Fibroblast of the conjunctiva (primary cell): ENCODE results near the gene ATG2B.
A peak's percentile ranks its signal among the peaks of the same experiment; 100 is the strongest.

Experiments used
- DNase-seq: peaks from one replicate; pipeline ENCODE4 v3.0.0-alpha.2; 2010; ENCODE audit warnings: low read depth

Gene ATG2B

DNA sequence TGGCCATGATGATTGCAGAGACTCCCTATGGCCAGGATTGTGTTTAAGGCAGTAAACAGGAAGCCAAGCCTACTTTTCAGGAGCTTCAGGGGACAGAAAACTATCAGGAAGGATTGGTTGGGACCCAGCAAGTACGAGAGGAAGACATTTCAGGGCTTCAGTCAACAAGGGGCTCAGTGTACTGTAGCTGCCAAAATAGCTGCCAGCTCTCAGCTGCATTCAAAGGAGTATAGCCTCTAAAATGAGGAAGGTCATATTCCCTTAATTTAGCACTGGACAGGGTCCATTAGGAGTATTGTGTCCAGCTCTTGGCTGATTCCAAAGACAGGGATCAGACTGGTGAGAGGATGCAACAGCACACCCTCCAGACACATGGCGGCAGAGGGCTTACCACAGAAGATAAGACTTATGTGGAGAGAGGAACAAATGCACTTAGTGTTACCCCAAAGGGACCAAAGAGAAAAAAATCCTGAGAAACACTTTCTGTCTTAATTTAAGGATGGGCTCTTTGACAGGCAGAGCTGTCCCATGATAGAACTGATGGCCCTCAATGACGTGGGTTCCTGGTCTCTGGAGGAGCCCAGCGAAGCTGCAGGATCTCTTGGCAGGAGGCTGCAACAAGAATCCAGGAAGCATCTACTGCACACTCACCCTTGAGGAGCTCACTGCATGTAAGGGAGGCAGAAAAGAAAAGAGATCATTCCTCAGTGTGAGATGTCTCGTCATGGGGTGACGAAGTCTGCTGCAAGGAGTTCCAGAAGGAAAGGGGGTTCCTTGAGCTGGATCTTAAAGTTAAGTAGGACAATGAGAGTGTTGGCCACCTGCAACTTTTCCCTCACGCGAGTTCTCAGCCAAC, 92.3 kb downstream of the ATG2B start:
- DNase-seq: no peak

DNA sequence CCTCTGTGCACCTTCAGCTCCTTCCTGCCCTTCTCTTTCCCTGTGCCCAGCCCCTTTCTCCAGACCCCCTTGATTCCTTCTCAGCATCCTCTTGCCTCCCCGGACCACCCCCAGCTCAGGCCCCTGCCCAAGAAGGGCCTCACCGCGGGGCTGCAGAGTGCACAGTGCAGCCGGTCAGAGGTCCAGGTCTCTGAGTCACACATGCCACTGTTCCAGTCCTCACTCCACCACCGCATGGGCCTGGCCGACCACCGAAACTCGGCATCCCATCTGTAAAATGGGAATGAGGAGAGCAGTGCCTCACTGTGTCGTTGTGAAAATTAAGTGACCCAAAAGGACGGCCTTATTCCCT, 93.8 kb downstream of the ATG2B start:
- no peak for DNase-seq

DNA sequence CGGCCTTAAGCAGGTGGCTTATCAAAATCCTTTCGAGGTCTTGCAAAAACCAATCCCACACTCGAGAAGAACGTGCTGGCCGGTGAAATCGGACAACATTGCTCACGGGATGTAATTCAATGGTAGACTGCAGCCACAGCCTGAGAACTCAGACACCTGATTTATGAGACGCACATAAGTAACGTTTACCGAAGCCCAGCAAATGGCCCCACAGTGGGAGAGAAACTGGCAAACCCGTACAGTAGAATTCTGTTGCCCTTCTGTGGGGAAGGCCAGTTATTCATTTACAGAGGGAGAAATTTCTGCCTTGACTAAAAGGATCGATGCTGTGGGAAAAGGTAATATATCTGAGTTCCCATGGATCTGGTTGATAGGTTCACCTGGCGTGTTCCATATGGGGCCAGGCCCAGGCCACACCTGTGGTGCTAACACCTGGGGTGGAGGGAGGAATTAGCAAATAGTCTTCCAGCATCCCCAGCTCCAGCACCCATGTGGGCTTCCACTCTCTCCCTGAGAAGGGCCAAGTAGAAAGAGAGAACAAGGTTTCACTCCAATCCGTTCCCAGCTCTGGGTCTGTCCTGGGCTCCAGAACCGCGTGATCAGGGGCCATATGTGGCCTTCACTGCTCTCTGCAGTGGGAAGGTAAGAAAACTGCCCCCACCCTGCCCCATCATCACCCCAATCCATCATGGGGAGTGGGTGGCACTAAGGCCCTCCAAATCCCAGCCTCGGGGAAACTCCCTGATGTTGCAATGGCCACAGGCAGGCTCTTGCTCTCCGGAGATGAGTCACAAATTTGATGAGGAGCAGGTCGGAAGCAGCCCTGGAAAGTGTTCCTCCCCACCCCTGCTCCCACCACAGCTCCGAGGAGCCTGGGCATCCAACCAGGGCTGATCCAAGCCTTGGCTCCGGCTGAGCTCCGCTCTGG, 94.4 kb downstream of the ATG2B start:
- DNase-seq: peak; percentile 88

DNA sequence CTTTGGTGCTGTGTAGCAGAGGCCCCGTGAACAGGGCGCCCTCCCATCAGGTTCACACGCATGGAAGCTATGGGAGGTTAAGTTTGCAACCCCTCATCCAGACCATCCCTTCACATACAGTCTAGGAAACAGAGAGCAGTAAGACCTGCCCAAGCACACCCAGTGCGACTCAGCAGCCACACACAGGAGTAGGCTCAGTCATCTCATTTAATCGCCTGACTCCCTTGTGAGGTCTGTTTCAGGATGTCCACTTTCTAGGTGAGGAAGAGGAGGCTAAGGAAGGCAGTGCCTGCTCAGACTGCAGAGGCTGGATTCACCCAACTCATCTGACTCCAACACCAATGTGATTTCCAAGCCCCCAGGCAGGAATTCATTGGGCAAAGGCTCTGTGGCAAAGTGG, 95.2 kb downstream of the ATG2B start:
- no peak for DNase-seq

DNA sequence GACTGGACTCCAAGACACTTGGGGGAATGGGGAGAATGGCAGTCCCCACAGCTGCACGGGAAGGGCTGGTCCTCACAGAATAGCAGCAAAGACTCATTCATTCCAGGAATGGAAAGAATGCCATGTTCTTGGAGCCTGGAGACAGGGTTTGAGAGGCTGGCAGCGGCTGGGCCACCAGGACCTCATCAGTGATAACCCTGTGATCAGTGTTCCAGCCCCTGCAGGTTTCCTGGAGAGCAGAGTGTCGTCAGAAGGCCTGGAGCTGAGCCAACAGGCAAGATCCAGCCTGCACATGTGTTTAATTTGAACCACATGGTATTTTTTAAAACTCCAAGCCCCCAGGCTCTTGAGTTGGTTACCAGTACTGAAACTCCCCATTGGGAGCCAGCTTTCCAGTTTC, 95.8 kb downstream of the ATG2B start:
- peak; percentile 86 for DNase-seq

DNA sequence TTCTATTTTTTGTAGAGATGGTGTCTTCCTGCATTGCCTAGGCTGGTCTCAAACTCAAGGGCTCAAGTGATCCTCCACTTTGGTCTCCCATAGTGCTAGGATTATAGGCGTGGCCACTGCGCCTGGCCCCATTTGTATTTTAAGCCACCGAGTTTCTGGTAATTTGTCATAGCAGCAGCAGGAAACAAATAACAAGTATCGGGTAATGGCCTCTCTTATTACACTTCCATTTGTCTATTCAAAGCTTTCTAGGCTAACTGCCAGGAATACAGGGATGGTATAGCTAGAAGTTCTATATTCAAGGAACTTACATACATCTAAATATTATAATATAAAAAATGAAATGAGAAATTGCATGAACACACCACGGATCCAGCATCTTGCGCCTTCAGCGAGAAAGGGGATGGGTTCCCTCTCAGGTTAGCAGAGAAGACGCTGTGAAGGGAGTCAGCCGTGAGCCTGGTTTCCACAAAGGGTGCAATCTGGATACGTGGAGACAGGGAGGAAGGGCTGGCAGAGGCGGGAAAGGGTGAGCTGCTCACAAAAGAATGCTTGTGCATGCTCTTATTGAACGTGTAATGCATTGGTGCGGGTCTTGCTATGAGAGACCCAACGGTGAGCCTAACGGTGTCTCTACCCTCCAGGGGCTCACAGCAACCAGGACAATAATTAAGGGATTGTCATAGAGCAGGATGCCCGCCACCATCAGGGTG, 97.6 kb downstream of the ATG2B start:
- DNase-seq: no peak

DNA sequence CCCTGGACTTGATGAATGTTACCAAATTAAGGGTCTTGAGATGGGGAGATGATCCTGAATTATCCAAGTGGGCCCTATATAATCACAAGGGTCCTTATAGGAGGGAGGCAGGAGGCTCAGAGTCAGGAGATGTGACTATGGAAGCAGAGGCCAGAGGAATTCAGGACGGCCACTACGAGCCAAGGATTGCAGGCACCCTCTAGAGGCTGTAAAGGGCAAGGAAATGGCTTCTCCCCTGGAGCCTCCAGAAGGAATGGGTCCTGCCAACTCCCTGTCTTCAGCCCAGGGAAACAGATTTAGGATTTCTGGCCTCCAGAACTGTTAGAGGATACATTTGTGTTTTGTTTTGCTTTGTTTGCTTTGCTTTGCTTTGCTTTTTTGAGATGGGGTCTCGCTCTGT, 98.3 kb downstream of the ATG2B start:
- DNase-seq: no peak

DNA sequence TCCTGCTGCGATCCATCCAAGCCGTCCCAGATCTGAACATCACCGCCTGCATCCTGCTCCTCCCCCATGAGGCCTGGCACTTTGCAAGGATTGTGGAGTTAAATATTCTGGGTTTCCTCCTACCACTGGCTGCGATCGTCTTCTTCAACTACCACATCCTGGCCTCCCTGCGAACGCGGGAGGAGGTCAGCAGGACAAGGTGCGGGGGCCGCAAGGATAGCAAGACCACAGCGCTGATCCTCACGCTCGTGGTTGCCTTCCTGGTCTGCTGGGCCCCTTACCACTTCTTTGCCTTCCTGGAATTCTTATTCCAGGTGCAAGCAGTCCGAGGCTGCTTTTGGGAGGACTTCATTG, 99.0 kb downstream of the ATG2B start:
- no peak for DNase-seq

DNA sequence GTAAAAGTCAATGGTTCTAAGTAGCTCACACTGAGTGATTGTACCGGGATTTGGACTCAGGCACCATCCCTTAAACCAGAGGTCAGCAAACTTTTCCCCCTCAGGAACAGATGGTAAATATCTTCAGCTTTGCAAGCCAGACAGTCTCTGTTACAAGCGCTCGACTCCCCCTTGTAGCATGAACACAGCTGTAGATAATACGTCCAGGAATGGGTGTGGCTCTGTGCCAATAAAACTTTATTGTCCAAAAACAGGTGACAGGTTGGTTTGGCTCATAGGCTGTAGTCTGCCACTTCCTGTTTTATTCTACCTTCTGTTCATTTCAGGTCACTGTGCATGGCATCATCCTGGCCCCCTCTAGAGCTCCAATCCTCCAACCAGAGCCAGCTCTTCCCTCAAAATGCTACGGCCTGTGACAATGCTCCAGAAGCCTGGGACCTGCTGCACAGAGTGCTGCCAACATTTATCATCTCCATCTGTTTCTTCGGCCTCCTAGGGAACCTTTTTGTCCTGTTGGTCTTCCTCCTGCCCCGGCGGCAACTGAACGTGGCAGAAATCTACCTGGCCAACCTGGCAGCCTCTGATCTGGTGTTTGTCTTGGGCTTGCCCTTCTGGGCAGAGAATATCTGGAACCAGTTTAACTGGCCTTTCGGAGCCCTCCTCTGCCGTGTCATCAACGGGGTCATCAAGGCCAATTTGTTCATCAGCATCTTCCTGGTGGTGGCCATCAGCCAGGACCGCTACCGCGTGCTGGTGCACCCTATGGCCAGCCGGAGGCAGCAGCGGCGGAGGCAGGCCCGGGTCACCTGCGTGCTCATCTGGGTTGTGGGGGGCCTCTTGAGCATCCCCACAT, 99.6 kb downstream of the ATG2B start:
- no peak for DNase-seq

DNA sequence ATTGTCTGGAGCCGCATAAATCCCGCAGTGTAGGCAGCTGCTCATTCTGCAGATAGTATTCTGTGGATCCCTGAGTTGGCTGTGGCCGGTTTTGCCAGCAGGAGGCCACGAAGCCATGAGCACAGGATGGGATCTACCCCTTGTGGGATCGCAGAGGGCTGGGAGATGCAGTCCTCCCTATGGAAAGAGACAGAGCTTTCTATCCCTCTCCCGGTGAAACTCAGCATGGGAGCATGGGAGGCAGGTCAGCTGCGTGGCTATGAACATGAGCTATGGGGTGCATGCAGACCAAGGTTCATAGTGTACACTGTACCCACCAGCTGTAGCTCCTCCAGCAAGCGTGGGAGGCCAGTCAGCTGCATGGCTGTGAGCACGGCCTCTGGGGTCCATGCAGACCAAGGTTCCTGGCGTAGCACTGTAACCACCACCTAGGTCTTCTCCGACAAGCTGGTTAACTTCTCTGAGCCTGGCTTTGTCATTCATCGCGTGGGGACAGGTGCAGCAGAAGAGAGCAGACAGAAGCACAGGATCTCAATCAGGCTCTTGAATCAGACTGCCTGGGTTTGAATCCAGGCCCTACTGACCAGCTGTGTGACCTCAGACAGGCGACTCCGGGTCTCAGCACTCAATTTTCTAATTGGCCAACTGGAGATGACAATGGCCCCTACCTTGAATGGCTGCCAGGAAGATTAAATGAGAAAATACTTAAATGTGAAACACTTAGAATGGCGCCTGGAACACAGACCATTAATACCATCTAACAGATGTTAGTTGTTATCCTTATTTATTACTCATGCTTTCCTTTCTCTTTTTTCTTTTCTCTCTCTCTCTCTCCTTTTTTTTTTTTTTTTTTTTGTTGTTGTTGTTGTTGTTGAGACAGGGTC, 101.1 kb downstream of the ATG2B start:
- DNase-seq: no peak

DNA sequence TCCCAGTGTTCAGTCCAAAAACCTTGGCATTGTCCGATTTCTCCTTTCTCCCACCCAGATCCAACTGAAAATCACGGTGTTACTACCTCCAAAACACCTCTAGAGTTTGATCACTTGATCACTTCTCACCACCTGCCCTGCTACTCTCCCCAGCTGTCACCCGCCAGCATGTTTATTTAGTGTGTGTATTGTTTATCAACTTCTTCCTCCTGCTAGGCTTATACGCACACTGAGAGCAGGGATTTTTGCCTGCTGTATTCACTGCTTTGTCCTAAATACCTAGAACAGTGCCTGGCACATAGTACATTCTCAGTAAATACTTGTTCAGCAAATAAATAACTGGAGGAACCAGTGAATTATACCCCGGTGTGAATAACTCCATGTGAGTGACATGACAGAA, 102.1 kb downstream of the ATG2B start:
- no peak for DNase-seq

DNA sequence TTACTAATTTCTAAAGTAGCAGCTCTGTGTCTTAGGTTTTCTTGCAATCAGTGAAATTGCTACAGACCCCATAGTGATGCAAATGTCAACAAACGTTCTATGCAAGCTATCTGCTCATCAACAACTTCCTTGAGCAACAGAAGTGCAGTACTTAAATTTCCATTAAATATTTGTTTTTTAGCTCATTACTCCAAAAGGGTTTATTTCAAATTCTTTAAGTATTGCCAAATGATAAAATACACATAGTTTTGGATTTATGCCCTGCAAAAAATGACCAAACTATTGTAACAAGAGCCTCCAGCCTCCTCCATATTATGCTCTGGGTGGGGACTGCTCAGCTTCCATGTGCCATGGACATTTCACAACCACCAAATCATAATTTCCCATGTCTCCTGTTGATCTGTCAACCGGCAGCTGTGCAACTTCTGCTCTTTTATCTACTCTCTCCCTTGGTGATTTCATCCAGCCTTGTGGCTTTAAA, 102.8 kb downstream of the ATG2B start:
- peak; percentile 60 for DNase-seq

DNA sequence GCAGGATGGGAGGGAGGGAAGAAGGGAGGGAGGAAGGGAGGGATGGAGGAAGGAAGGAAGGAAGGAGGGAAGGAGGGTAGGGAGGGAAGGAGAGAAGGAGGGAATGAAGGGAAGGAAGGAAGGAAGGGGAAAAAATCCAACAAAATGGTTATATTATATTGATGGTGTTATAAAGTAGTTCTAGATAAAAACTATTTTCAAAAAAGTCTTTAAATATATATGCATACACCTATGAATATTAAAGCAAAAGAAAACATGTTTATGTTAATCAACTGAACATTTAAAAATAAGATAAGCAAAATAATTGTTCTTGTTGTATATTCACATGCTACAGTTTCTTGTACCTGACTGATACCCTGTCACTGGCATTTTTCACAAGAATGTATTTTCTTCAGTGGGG, 105.2 kb downstream of the ATG2B start:
- DNase-seq: no peak

DNA sequence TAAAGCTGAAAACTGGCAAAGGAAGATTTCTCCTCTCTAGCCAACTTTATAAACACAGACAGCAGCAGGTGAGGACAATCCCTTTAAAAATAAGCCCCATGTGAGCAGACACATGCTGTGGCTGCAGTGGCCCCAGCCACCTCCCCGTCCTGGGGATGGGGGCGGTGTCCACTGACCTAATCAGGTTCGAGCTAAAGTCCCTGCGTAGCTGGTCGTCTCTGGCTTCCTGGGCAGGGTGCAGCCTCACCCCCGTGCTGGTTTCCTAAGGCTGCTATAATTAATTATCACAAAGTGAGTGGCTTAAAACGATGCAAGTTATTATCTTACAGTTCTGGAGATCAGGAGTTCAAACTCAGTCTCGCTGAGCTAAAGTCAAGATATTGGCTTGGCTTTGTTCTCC, 106.1 kb downstream of the ATG2B start:
- no peak for DNase-seq

DNA sequence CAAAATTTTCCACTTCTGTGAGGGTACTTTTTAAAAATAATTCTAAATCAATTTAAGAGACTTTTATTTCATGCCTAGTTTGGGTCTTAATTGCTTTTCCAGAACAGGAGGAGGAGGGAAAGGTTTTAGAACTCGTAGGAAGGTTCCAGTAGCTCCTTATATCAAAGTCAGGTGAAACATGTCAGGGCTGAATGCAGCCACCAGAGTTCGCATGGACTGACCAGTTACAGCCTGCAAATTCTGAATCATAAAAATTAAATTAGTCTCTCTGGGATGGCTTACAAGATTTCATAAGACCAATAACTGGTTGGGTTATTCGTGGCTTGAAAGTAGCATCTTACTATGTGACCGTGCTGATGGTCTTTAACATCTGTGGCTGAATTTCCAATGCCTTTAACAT, 106.7 kb downstream of the ATG2B start:
- no peak for DNase-seq

DNA sequence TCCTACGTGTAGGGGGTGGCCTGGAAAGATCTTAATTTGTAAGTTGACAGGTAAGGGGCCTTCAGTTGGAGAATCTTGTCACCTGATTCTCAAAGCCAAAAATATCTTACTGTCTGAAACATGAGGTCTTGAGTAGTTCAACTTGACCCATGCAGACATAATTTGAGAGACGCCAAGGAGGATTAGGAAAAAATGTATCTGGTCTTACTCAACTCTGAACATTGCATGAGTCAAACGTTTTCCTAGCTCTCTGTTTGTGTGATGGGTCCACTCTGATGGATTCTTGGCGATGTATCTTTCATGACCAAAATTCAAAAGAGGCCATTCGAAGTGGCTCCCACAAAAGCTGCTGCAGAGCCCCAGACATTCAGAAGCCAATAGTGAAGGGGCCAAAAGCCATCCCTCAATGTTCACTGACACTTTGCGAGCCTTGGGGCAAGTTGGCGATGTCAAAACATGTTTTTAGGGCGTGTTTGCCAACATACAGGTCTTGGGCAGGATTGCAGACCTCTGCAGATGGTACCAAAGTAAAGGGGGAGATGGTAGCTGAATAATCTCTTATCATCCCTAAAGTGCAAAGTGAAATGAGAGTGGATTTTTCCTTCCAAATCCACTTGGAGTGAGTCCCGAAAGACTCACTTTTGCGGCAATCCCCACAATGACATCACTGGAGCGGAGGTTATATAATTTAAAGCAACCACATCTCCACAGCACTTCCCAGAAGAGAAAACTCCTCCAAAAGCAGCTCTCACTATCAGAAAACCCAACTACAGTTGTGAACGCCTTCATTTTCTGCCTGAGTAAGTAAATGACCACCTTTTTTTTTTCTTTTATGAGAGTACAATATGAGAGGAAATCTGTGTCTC, 107.4 kb downstream of the ATG2B start, which contains the start of gene BDKRB1:
TSS of gene BDKRB1 (plus strand) at position 710 of the 866 bp plus-strand sequence. CDS start 7,473 bp downstream, outside the sequence.
- peak; percentile 78 for DNase-seq

DNA sequence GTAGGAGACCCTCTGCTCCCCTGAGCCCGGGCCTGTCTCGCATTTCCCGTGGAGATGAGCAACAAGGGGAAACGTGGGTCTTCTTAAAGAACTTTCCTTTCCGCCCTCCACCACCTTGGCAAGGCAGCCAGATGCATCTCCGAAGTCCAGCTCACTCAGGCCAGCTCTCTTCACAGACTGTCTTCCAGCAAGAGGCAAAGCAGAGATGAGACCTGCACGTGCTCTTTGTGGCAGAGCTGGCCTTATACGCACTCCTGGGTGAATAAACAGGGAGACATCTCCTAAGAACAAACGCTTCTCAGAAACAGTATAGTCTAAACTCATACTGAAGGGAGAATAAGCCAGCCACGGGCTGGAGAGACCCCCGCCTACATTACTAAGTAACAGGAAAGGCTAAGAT, 108.5 kb downstream of the ATG2B start:
- no peak for DNase-seq

DNA sequence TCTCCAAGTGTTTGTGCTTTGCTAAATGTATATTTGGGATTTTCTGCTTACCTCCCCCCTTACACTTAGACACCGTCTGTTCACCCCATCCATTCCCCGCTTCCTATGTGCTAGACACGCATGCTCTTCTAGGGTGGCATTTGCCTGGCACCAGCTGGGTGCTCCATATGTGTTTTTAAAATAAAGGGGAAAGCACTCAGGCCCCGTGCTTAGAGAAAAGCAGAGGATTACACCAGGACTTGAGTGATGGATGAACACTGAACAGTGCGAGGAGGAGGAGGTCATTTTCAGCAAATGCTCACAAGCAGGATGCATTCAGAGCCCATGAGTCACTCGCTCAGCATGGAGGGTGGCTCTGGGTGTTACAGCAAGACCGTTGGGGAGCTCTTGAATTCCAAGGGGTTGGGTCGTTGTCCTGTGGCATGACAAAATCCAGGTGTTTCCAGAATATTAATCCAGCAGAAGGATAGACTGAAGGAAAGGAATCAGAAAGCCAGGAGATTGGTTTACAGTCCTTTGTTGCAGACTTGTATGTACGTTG, 110.1 kb downstream of the ATG2B start:
- peak; percentile 71 for DNase-seq
